Gastrocnemius medialis (tissue), 4 donors: ENCODE measurements around the gene THPO.

Experiments used
- CTCF ChIP-seq, 5 experiments: fragments of 450-650 bp in 3 of 5; fragments of 200-600 bp in 2 of 5; sonication (generic) in 2 of 5; IDR thresholded peaks in 4 of 5; conservative IDR thresholded peaks in 1 of 5; 1 replicate in 4 of 5; 2 replicates in 1 of 5; pipeline ENCODE4 v1.5.1; 2016 to 2019; ENCODE audit warnings: antibody characterized with exemption in 5 of 5, mild to moderate bottlenecking in 3 of 5, moderate library complexity in 3 of 5
- POLR2A ChIP-seq, 2 donors: fragments of 450-650 bp; IDR thresholded peaks; one replicate each; pipeline ENCODE4 v1.6.1; 2017; ENCODE audit warnings: antibody characterized with exemption in 2 of 2, mild to moderate bottlenecking in 2 of 2, moderate library complexity in 2 of 2

DNA sequence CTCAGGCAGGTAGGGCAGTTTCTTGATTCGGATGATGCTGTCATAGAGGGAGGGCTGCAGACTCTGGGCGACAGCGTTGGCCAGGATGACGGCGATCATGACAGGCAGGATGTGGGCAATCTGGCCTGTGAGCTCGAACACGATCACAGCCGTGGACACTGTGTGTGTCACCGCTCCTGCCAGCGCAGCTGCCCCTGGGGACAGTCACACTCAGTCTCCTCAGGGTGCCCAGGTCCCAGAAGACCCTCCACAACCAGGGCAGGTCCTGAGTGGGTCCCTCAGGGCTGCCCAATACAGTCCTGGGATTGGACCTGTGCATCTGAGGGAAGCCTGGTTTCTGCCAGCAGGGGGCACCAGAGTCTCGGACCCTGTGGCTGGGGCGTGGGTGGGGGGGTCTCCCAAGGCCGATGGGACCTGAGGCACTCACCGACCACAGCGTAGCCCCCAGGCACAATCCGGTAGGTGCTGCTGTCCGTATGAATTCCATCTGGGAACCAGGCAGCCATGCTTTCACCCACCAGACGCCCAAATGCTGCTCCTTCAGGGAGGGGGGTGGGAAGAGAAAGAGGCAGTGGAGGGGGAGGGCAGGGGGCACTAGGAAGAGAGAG, 23.8 kb downstream of the THPO start:
- TF ChIP-seq CTCF (IDR thresholded peaks at IDR 0.05 in 4 of 5, conservative IDR thresholded peaks at IDR 0.05 in 1 of 5): peak; percentile 49 to 81 (median 61)
- TF ChIP-seq POLR2A (IDR thresholded peaks at IDR 0.05): no peak
